ENCODE measurements around the gene RALA.

The RALA gene

DNA sequence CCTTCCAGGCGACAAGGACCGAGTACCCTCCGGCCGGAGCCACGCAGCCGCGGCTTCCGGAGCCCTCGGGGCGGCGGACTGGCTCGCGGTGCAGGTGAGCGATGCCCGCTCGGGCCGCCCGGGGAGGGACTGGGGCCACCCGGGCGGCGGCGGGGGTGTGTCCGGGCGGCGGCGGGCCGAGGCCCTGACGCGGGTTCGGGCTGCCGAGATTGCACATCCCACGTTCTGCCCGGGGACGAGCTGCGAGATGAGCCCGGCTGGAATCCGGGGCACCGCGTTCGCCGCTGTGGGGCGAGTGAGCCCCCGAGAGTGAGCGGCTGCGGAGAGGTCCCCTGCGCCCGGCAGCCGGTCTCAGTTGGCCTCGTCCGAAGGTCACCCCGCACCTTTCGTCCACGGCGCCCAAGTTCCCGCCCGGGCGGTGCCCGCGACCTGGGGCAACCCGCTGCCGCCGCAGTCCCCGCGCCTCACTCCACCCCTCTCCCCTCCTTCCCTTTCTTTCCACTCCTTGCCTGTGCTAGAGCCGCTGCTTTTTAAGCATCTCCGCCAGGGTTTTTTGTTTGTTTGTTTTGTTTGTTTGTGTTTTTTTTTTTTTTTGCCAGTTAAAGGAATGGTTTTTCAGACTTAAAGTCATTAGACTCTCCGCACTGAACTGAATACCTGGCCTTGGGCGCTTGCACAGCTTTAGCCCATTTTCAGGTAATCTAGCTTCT, 515 bp downstream of the RALA start:
- Histone ChIP-seq H3K79me2 (ENCODE audit: insufficient read depth, low read length) (peaks cover 53% of the 10 kb centered on the region), H3K9me2 (replicated peaks; ENCODE audit: insufficient read depth, low read length) (no peaks in the 10 kb centered on the region), H3K36me3 (ENCODE audit: low read length) (no peaks in the 10 kb centered on the region), H2AFZ (ENCODE audit: low read depth, low read length, severe bottlenecking) (peak overlapping the region; percentile 85), H3K9ac (ENCODE audit: low read length) (peak overlapping the region; percentile 79), H3K27ac (ENCODE audit: low read depth, low read length) (peak overlapping the region; percentile 34; the same call in 1 of the 2 replicates), H3K27me3 (ENCODE audit: low read length) (no peaks in the 10 kb centered on the region), H3F3A (ENCODE audit: insufficient read depth) (peaks cover 11% of the 10 kb centered on the region), H3K9me3 (ENCODE audit: insufficient read depth, low read length) (no peaks in the 10 kb centered on the region), H4K20me1 (ENCODE audit: low read depth, low read length) (peaks cover 9% of the 10 kb centered on the region), H3K4me2 (ENCODE audit: low read depth, low read length, poor library complexity, severe bottlenecking) (peak overlapping the region; percentile 92), H3K4me3 (ENCODE audit: insufficient read depth, low read length, poor library complexity, severe bottlenecking) (peak overlapping the region; percentile 84)
- TF ChIP-seq EZH2phosphoT487 (conservative IDR thresholded peaks at IDR 0.05; ENCODE audit: low read length): no peak
- TF ChIP-seq, protein P1, sequence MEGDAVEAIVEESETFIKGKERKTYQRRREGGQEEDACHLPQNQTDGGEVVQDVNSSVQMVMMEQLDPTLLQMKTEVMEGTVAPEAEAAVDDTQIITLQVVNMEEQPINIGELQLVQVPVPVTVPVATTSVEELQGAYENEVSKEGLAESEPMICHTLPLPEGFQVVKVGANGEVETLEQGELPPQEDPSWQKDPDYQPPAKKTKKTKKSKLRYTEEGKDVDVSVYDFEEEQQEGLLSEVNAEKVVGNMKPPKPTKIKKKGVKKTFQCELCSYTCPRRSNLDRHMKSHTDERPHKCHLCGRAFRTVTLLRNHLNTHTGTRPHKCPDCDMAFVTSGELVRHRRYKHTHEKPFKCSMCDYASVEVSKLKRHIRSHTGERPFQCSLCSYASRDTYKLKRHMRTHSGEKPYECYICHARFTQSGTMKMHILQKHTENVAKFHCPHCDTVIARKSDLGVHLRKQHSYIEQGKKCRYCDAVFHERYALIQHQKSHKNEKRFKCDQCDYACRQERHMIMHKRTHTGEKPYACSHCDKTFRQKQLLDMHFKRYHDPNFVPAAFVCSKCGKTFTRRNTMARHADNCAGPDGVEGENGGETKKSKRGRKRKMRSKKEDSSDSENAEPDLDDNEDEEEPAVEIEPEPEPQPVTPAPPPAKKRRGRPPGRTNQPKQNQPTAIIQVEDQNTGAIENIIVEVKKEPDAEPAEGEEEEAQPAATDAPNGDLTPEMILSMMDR (IDR thresholded peaks at IDR 0.05; ENCODE audit: insufficient read depth, low read length, poor library complexity, severe bottlenecking): no peak

DNA sequence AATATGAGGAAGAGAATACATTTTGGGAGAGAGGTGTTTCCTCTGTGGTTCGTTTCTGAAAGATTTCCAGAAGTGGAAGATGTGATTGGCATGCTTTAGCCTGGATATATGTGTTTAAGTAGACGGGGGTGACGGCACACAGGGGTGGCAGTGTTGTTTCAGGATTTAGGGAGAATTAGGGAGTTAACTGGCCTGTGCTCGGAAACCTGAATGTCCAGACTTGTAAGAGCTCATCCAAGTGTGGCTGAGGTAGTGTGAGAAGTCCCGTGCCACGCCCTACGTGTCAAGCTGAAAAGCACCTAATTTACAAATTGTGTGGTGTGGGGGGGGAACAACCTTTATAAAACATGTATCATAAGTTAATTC, 1.1 kb downstream of the RALA start:
- Histone ChIP-seq H3K9me3 (ENCODE audit: insufficient read depth, low read length) (no peaks in the 10 kb centered on the region), H3K9me2 (replicated peaks; ENCODE audit: insufficient read depth, low read length) (no peaks in the 10 kb centered on the region), H3K36me3 (ENCODE audit: low read length) (no peaks in the 10 kb centered on the region), H3K4me3 (ENCODE audit: insufficient read depth, low read length, poor library complexity, severe bottlenecking) (peak overlapping the region; percentile 84), H3K79me2 (ENCODE audit: insufficient read depth, low read length) (peaks cover 58% of the 10 kb centered on the region), H3K4me2 (ENCODE audit: low read depth, low read length, poor library complexity, severe bottlenecking) (peak overlapping the region; percentile 92), H2AFZ (ENCODE audit: low read depth, low read length, severe bottlenecking) (peak overlapping the region; percentile 85), H3K9ac (ENCODE audit: low read length) (peak overlapping the region; percentile 79), H3K27ac (ENCODE audit: low read depth, low read length) (no peak overlapping the region), H4K20me1 (ENCODE audit: low read depth, low read length) (peaks cover 9% of the 10 kb centered on the region), H3K27me3 (ENCODE audit: low read length) (no peaks in the 10 kb centered on the region), H3F3A (ENCODE audit: insufficient read depth) (peaks cover 11% of the 10 kb centered on the region)
- TF ChIP-seq, protein P1 (IDR thresholded peaks at IDR 0.05; ENCODE audit: insufficient read depth, low read length, poor library complexity, severe bottlenecking): no peak
- no peak for TF ChIP-seq EZH2phosphoT487 (conservative IDR thresholded peaks at IDR 0.05; ENCODE audit: low read length)

DNA sequence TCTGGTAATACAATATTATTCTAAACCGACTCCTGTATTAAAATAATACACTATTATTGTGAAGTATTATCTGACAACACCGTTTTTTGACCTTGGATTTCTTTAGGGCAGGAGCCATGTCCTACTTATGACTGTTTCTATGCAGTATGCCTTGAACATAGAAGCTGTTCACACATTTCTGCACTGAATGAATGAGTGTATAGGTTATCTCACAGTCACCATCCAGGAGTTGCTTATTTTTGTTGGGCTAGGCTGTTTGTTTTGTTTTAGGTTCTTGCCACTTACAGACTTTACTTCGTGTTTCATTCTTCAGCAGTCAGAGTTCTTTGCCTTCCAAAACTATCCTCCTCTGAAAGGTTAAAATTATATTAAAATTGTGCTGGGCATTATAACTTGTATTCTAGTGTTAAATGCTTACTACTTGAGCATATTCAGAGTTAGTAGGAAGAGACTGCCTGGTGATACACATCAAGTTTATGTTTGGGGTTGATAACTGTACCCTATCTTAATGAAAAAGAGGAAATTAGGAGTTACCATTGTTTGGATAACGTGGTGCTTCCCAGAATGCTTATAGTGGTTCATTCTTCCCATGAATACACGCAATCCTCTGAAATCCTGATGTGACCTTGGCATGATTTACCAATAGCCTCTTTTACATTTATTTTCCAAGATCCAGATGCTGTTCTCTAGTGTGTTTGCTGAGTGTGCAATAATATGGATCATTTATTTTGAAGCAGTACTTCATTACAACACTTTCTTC, 1.7 kb downstream of the RALA start:
- H3K36me3 ChIP-seq (ENCODE audit: low read length): 0 out of 2 replicates have a peak, but pooled peaks cover under 1% of the 10 kb centered on the region
- no peaks in the 10 kb centered on the region for H3K27me3 ChIP-seq (ENCODE audit: low read length)
- peak overlapping the region; percentile 79 for H3K9ac ChIP-seq (ENCODE audit: low read length)
- no peaks in the 10 kb centered on the region for H3K9me2 ChIP-seq (replicated peaks; ENCODE audit: insufficient read depth, low read length)
- peaks cover 9% of the 10 kb centered on the region for H4K20me1 ChIP-seq (ENCODE audit: low read depth, low read length)
- peaks cover 8% of the 10 kb centered on the region for H3F3A ChIP-seq (ENCODE audit: insufficient read depth)
- peaks cover 61% of the 10 kb centered on the region for H3K79me2 ChIP-seq (ENCODE audit: insufficient read depth, low read length)
- no peak overlapping the region for H2AFZ ChIP-seq (ENCODE audit: low read depth, low read length, severe bottlenecking)
- no peak overlapping the region for H3K27ac ChIP-seq (ENCODE audit: low read depth, low read length)
- no peaks in the 10 kb centered on the region for H3K9me3 ChIP-seq (ENCODE audit: insufficient read depth, low read length)
- peak overlapping the region; percentile 92 for H3K4me2 ChIP-seq (ENCODE audit: low read depth, low read length, poor library complexity, severe bottlenecking)
- TF ChIP-seq, protein P1 (IDR thresholded peaks at IDR 0.05; ENCODE audit: insufficient read depth, low read length, poor library complexity, severe bottlenecking): no peak
- no peak for TF ChIP-seq EZH2phosphoT487 (conservative IDR thresholded peaks at IDR 0.05; ENCODE audit: low read length)
- H3K4me3 ChIP-seq (ENCODE audit: insufficient read depth, low read length, poor library complexity, severe bottlenecking): peak overlapping the region; percentile 84

All from SU-DHL-6 (cell line).